HepG2 (cell line): ENCODE results near the gene CPXM1. TPM values are rescaled to one million over a fixed set of nuclear protein-coding genes. Genes with fewer than 3 reads are reported as not detected.
A peak's percentile ranks its signal among the peaks of the same experiment; 100 is the strongest.

Experiments used
- CENPX ChIP-seq: sonication (generic); formaldehyde crosslinking; IDR thresholded peaks from 2 replicates; pipeline ENCODE4 v1.9.0; 2021; ENCODE audit warnings: mild to moderate bottlenecking, missing genetic modification reagents, moderate library complexity
- DBP ChIP-seq: sonication (generic); formaldehyde crosslinking; IDR thresholded peaks from 2 replicates; pipeline ENCODE4 v1.4.0; 2020; ENCODE audit warnings: missing genetic modification reagents; ENCODE audit errors: not compliant biosample characterization
- ELK4 ChIP-seq: sonication (generic); formaldehyde crosslinking; IDR thresholded peaks from 2 replicates; pipeline ENCODE4 v1.9.0; 2021; ENCODE audit warnings: missing genetic modification reagents, borderline replicate concordance
- GATAD1 ChIP-seq: IDR thresholded peaks from 2 replicates; pipeline ENCODE4 v1.6.1; 2016; ENCODE audit warnings: missing genetic modification reagents, missing compliant biosample characterization
- HMGA1 ChIP-seq: sonication (generic); formaldehyde crosslinking; conservative IDR thresholded peaks from 2 replicates; pipeline ENCODE4 v1.4.0; 2020; ENCODE audit warnings: missing genetic modification reagents
- JUNB ChIP-seq: sonication (generic); formaldehyde crosslinking; IDR thresholded peaks from 2 replicates; pipeline ENCODE4 v1.8.0; 2022; ENCODE audit warnings: missing genetic modification reagents, mild to moderate bottlenecking, borderline replicate concordance
- MTF2 ChIP-seq: sonication (generic); formaldehyde crosslinking; IDR thresholded peaks from 2 replicates; pipeline ENCODE4 v1.5.0; 2020; ENCODE audit warnings: missing genetic modification reagents, borderline replicate concordance
- NFE2 ChIP-seq: sonication (generic); formaldehyde crosslinking; IDR thresholded peaks from 2 replicates; pipeline ENCODE4 v1.4.0; 2020; ENCODE audit warnings: missing genetic modification reagents
- NFIC ChIP-seq: IDR thresholded peaks from 2 replicates; pipeline ENCODE4 v1.6.1; 2012; ENCODE audit warnings: mild to moderate bottlenecking, low read length, inconsistent platforms
- RBM39 ChIP-seq: fragments of 200-400 bp; formaldehyde crosslinking; IDR thresholded peaks from one replicate; pipeline ENCODE4 v1.6.1; 2018; ENCODE audit warnings: antibody characterized with exemption, mild to moderate bottlenecking, low read depth, low read length; ENCODE audit not compliant: poor library complexity, severe bottlenecking
- REL ChIP-seq: sonication (generic); formaldehyde crosslinking; conservative IDR thresholded peaks from 2 replicates; pipeline ENCODE4 v1.8.0; 2022; ENCODE audit warnings: mild to moderate bottlenecking, missing genetic modification reagents, moderate library complexity
- SNAPC4 ChIP-seq: sonication (generic); formaldehyde crosslinking; IDR thresholded peaks from 2 replicates; pipeline ENCODE4 v1.4.0; 2020; ENCODE audit warnings: mild to moderate bottlenecking, missing genetic modification reagents
- SP1 ChIP-seq, 2 experiments: fragments of 450-650 bp in 1 of 2; sonication (generic) in 1 of 2; formaldehyde crosslinking in 1 of 2; IDR thresholded peaks; 2 replicates each; pipeline versions ENCODE4 v1.4.0 to v1.6.1; 2016 to 2020; ENCODE audit warnings: missing genetic modification reagents in 1 of 2
- SP5 ChIP-seq: IDR thresholded peaks from 2 replicates; pipeline ENCODE4 v1.6.1; 2016; ENCODE audit warnings: low read depth, borderline replicate concordance
- TBP ChIP-seq: sonication (generic); formaldehyde crosslinking; IDR thresholded peaks from 2 replicates; pipeline ENCODE4 v1.5.0; 2020; ENCODE audit warnings: missing genetic modification reagents
- ZBTB26 ChIP-seq: IDR thresholded peaks from 2 replicates; pipeline ENCODE4 v1.6.1; 2016; ENCODE audit warnings: missing compliant biosample characterization, missing genetic modification reagents, borderline replicate concordance
- ZBTB7A ChIP-seq: sonication (generic); formaldehyde crosslinking; IDR thresholded peaks from 2 replicates; pipeline ENCODE4 v1.8.0; 2022; ENCODE audit warnings: mild to moderate bottlenecking, missing genetic modification reagents
- ZNF121 ChIP-seq: sonication (generic); formaldehyde crosslinking; IDR thresholded peaks from 2 replicates; pipeline ENCODE4 v1.5.0; 2020; ENCODE audit warnings: mild to moderate bottlenecking, missing genetic modification reagents
- ZNF260 ChIP-seq: sonication (generic); formaldehyde crosslinking; IDR thresholded peaks from 2 replicates; pipeline ENCODE4 v1.4.0; 2020; ENCODE audit warnings: missing genetic modification reagents, low read depth, mild to moderate bottlenecking, borderline replicate concordance
- ZNF446 ChIP-seq: sonication (generic); formaldehyde crosslinking; IDR thresholded peaks from 2 replicates; pipeline ENCODE4 v1.5.0; 2020; ENCODE audit warnings: mild to moderate bottlenecking, missing genetic modification reagents
- ZNF549 ChIP-seq: sonication (generic); formaldehyde crosslinking; IDR thresholded peaks from 2 replicates; pipeline ENCODE4 v1.5.0; 2020; ENCODE audit warnings: missing genetic modification reagents
- polyA plus RNA-seq, 8 experiments: library from polyadenylated mRNA; depleted of rRNA in 3 of 8; stranded (reverse) in 7 of 8; unstranded in 1 of 8; fragments of >200 nt; fragmentation: Illumina TruSeq in 4 of 8; extraction: Trizol in 4 of 8; gene quantifications; 2 replicates each; pipeline versions ENCODE4 v1.2.1 to v1.2.3, GENCODE V29; 2011 to 2016; ENCODE audit warnings: low read depth in 4 of 8, missing spikeins in 1 of 8, mixed read lengths in 1 of 8; ENCODE audit not compliant: insufficient read depth in 1 of 8
- total RNA-seq, 5 experiments: library from RNA; depleted of rRNA; stranded (reverse); fragments of >200 nt; fragmentation: Illumina TruSeq; extraction: Trizol; gene quantifications; 2 replicates each; pipeline ENCODE4 v1.2.3, GENCODE V29; 2016; ENCODE audit warnings: low read depth in 1 of 5

The CPXM1 gene
- total and polyA plus RNA-seq, 2 of the 13 experiments (the other 11 are each of a cell fraction or from before 2014, with no cell fraction given), result 0.07 TPM; not detected in 1

GRCh38 chr20:2840967-2841531 lies 40.6 kb upstream of the CPXM1 start (continued):
- TF ChIP-seq SNAPC4 (CRISPR knock-in tag) (no peak; the same call in 1 of the 2 replicates), ZBTB26 (CRISPR knock-in tag) (no peak), JUNB (no peak), ZNF121 (CRISPR knock-in tag) (no peak), ZNF260 (no peak), NFIC (0 out of 2 replicates have a peak, but pooled peaks have one; percentile 19), RBM39 (peak; percentile 2), ELK4 (no peak), TBP (CRISPR knock-in tag) (no peak), SP1 (IDR thresholded peaks at IDR 0.05) (no peak), SP1 (CRISPR knock-in tag; IDR thresholded peaks at IDR 0.05) (no peak; the same call in 1 of the 2 replicates), ZNF446 (CRISPR knock-in tag) (0 out of 2 replicates have a peak, but pooled peaks have one; percentile 42), GATAD1 (no peak), CENPX (no peak), ZBTB7A (CRISPR knock-in tag) (peak; percentile 69; the same call in 1 of the 2 replicates), HMGA1 (CRISPR knock-in tag) (no peak), SP5 (CRISPR knock-in tag) (peak; percentile 57; the same call in 1 of the 2 replicates), REL (CRISPR knock-in tag) (no peak; the same call in 1 of the 2 replicates), DBP (CRISPR knock-in tag) (peak; percentile 80), NFE2 (CRISPR knock-in tag) (no peak), MTF2 (CRISPR knock-in tag) (no peak), ZNF549 (CRISPR knock-in tag) (no peak)
